HEK293T (cell line): ENCODE measurements around the gene DCP2.
A peak's percentile ranks its signal among the peaks of the same experiment; 100 is the strongest.

Source experiments
- CTCF ChIA-PET: fragments of 350-600 bp; formaldehyde crosslinking; extraction: SDS; loops from one replicate; lab custom pipeline; 2021; ENCODE audit warnings: antibody characterized with exemption, inconsistent platforms; lab: Yijun Ruan, JAX
- POLR2A ChIA-PET: fragments of 350-600 bp; formaldehyde crosslinking; extraction: SDS; loops from one replicate; lab custom pipeline; 2020; ENCODE audit warnings: antibody characterized with exemption, inconsistent platforms; lab: Yijun Ruan, JAX
- DNase-seq: peaks from one replicate; pipeline ENCODE4 v3.0.0; 2012; ENCODE audit warnings: mixed read lengths; ENCODE audit errors: extremely low spot score
- ARNT ChIP-seq: fragments of 450-650 bp; IDR thresholded peaks from 2 replicates; pipeline ENCODE4 v1.6.1; 2017; ENCODE audit warnings: mild to moderate bottlenecking
- BHLHE40 ChIP-seq: fragments of 450-650 bp; IDR thresholded peaks from 2 replicates; pipeline ENCODE4 v1.6.1; 2016; ENCODE audit warnings: mild to moderate bottlenecking, moderate library complexity, borderline replicate concordance
- CTBP1 ChIP-seq: fragments of 450-650 bp; IDR thresholded peaks from 2 replicates; pipeline ENCODE4 v1.6.1; 2016; ENCODE audit warnings: borderline replicate concordance
- ELF4 ChIP-seq: fragments of 450-650 bp; IDR thresholded peaks from 2 replicates; pipeline ENCODE4 v1.6.1; 2017; ENCODE audit warnings: antibody characterized with exemption
- FOXA1 ChIP-seq: fragments of 450-650 bp; IDR thresholded peaks from 2 replicates; pipeline ENCODE4 v1.6.1; 2016; ENCODE audit warnings: mild to moderate bottlenecking
- FOXK2 ChIP-seq: fragments of 450-650 bp; IDR thresholded peaks from 2 replicates; pipeline ENCODE4 v1.6.1; 2016; ENCODE audit warnings: mild to moderate bottlenecking
- FOXM1 ChIP-seq: fragments of 450-650 bp; IDR thresholded peaks from 2 replicates; pipeline ENCODE4 v1.6.1; 2017; ENCODE audit warnings: mild to moderate bottlenecking, borderline replicate concordance
- HDGF ChIP-seq: fragments of 450-650 bp; IDR thresholded peaks from 2 replicates; pipeline ENCODE4 v1.6.1; 2017; ENCODE audit warnings: antibody characterized with exemption, borderline replicate concordance
- L3MBTL2 ChIP-seq: fragments of 450-650 bp; conservative IDR thresholded peaks from 2 replicates; pipeline ENCODE4 v1.6.1; 2016; ENCODE audit warnings: mild to moderate bottlenecking
- LEF1 ChIP-seq: fragments of 450-650 bp; IDR thresholded peaks from 2 replicates; pipeline ENCODE4 v1.6.1; 2017; ENCODE audit warnings: mild to moderate bottlenecking, borderline replicate concordance
- NFRKB ChIP-seq: fragments of 450-650 bp; IDR thresholded peaks from 2 replicates; pipeline ENCODE4 v1.6.1; 2016; ENCODE audit warnings: mild to moderate bottlenecking, moderate library complexity
- SP1 ChIP-seq: fragments of 450-650 bp; IDR thresholded peaks from 2 replicates; pipeline ENCODE4 v1.6.1; 2017
- SUZ12 ChIP-seq: fragments of 450-650 bp; IDR thresholded peaks from 2 replicates; pipeline ENCODE4 v1.6.1; 2016; ENCODE audit warnings: mild to moderate bottlenecking
- TARDBP ChIP-seq: fragments of 450-650 bp; IDR thresholded peaks from 2 replicates; pipeline ENCODE4 v1.6.1; 2016
- ZNF384 ChIP-seq: fragments of 450-650 bp; IDR thresholded peaks from 2 replicates; pipeline ENCODE4 v1.6.1; 2016
- TF ChIP-seq, protein P1 (sequence below): fragments of 450-650 bp; IDR thresholded peaks from 2 replicates; pipeline ENCODE4 v1.6.1; 2016

DCP2 gene

DNA sequence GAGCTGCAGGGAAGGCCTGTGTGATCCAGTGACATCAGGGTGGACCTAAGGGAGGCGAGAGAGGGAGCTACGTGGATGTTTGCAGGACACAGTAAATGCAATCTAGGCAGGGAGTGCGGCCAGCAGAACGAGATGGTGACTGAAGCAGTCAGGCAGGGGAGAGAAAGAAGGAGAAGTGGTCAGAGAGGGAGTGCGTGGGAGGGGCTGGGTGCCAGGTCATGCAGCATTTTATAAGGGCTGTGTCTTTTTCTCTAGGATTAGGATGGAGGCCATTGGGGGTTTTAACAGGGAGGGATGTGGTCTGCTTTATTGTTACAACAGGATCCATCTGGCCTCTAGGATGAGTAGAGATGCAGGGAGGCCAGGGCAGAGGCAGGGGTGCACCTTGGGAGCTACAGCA lies 80.4 kb downstream of the DCP2 start:
- ChIA-PET CTCF (no interaction called here), POLR2A (no interaction called here)
- no peak for TF ChIP-seq ARNT
- TF ChIP-seq FOXM1: no peak
- TF ChIP-seq FOXK2: no peak
- TF ChIP-seq, protein P1, sequence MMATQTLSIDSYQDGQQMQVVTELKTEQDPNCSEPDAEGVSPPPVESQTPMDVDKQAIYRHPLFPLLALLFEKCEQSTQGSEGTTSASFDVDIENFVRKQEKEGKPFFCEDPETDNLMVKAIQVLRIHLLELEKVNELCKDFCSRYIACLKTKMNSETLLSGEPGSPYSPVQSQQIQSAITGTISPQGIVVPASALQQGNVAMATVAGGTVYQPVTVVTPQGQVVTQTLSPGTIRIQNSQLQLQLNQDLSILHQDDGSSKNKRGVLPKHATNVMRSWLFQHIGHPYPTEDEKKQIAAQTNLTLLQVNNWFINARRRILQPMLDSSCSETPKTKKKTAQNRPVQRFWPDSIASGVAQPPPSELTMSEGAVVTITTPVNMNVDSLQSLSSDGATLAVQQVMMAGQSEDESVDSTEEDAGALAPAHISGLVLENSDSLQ: no peak
- no peak for TF ChIP-seq CTBP1
- no peak for DNase-seq

DNA sequence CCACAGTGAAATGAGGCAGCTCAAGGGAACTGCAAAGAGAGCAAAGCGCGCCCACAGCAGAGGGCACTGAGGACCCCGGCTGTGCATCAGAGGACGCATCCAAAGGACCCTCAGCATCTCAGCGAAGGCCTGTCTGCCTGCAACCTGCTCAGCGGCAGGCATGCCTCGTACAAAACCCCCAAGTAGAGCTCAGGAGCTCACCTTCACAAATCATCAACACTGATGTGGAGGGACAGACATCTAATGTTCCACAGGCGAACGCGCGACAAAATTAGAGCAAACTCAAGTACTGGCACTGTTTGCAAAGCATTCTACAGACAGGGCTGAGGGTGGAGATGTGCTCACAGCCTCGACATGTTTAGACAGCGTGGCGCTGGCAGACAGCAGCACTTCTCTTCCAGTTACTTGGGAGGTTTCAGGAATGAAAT lies 81.0 kb downstream of the DCP2 start:
- POLR2A ChIA-PET: no interaction called here
- DNase-seq: no peak
- CTCF ChIA-PET: interaction anchor here (0.7 kb wide), 1 partner anchor 251 kb away, joined by 5 read pairs; no protein-coding TSS in a partner anchor
- no peak for TF ChIP-seq FOXK2
- TF ChIP-seq BHLHE40: no peak
- TF ChIP-seq, protein P1: no peak
- no peak for TF ChIP-seq LEF1
- TF ChIP-seq ARNT: no peak
- TF ChIP-seq FOXA1: no peak
- TF ChIP-seq NFRKB: no peak
- TF ChIP-seq SUZ12: no peak
- TF ChIP-seq SP1: no peak
- no peak for TF ChIP-seq ZNF384
- no peak for TF ChIP-seq FOXM1

DNA sequence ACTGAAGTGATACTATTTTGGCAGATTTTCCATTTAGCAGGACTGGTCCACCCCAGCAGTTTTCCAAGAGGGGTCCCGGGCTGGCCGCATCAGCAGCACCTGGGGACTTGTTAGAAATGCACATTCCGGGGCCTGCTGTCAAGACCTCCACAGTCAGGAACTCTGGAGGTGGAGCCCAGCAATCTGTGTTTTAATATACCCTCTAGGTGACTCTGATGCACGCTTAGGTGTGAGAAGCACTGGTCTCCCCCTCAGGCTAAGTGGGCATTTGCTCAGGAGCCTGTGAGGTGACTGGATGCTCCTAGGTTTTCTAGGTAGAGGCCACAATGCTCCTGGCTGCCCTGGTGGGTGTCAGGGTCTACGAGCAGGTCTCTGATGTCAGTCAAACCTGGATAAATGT lies 81.7 kb downstream of the DCP2 start:
- CTCF ChIA-PET: interaction anchor here (0.7 kb wide), 1 partner anchor 251 kb away, joined by 5 read pairs; no protein-coding TSS in a partner anchor
- TF ChIP-seq L3MBTL2: no peak
- no peak for TF ChIP-seq BHLHE40
- TF ChIP-seq ELF4: no peak
- TF ChIP-seq LEF1: no peak
- TF ChIP-seq, protein P1: no peak
- no peak for TF ChIP-seq ZNF384
- no peak for TF ChIP-seq TARDBP
- TF ChIP-seq CTBP1: no peak
- TF ChIP-seq ARNT: no peak
- no peak for TF ChIP-seq FOXK2
- TF ChIP-seq SUZ12: no peak
- POLR2A ChIA-PET: no interaction called here
- DNase-seq: no peak

DNA sequence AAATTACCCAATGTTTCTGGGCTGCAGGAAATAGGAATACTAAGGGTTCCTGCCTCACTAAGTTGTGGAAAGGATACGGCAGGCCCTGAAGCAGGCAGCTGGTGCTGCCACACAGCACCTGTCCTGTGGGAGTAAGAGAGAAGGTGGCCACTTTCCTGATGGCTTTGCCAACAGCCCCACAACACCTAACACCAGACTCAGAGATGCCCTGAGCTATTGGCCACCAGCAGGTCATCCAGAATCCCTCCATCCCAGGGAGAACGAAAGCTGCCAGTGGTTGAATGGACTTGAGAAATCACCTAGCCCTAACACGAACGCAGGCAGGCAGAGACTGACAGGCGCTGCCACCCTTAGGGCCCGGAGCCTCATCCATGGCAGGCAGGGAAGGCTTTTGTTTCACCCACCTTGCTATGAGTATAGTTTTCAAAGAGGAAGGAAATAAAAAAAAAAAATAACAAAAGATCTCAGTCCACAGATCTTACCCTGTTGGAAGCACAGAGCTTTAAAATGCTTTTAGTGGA lies 82.2 kb downstream of the DCP2 start:
- DNase-seq: no peak
- TF ChIP-seq L3MBTL2 (no peak), CTBP1 (no peak), NFRKB (no peak), FOXM1 (no peak), LEF1 (no peak), SP1 (no peak), FOXA1 (no peak), ELF4 (no peak), TARDBP (no peak), BHLHE40 (no peak), ARNT (no peak), SUZ12 (no peak), FOXK2 (no peak), HDGF (no peak), ZNF384 (no peak)
- ChIA-PET POLR2A (no interaction called here), CTCF (interaction anchor here (0.6 to 0.7 kb wide), 2 partner anchors 9 to 123 kb away, joined by 5 to 7 read pairs; no protein-coding TSS in a partner anchor)

DNA sequence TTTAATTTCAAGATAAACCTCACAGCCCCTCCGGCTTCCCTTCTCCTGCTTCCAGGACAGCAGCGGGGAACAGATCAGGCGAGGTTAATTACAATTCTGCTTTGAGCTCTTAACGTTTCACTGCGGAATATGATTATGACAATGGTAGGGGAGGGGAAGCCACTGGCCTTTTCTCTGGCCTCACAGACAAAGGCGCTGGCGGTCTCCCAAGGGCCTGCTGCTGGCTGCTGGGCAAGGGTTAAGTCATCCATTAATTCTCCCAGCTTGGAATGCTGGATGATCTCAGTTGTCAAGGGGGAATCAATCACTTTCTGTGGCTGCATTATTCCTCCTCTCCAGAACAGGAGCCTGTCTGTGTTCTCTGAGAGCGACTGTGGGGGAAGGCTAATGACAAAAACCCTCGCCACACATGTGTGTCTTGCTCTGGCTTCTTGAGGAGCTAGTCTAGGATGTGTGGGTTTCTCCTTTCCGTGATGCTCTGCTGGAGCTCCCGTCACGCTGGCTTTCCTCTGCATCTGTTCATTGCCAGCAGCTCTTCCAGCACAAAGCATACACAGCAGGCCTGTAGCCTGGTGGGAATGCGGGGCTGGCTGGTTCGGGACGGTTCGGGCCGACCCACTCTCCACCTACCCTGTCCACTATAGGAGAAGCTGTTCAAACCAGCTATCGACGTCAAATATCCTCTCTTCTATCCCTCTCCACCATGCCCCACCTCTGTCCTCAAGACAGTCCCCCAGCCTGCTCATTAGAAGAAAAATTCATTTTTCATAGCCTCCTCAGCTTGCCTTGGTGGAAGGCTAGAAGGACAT lies 82.8 kb downstream of the DCP2 start:
- CTCF ChIA-PET: interaction anchor here (0.6 to 1.1 kb wide), 3 partner anchors 9 to 122 kb away, joined by 4 to 7 read pairs (median 5); no protein-coding TSS in a partner anchor
- DNase-seq: peak; percentile 28

More for the DNA sequence above, 82.8 kb downstream of the DCP2 start:
- POLR2A ChIA-PET: no interaction called here
- no peak for TF ChIP-seq ZNF384
- TF ChIP-seq, protein P1: peak; percentile 71
